NCI-H146 treated with DMSO at 0.1 percent for 48 hours (cell line): ENCODE results near the gene GNAL.
A peak's percentile ranks its signal among the peaks of the same experiment; 100 is the strongest.
"Not testable (repeated sequence)": the region's sequence is repeated elsewhere in the genome, so short reads cannot be mapped to it uniquely, and the experiment has no call there.

Experiments
- DNase-seq: peaks from one replicate; lab custom pipeline; 2025; ENCODE audit not compliant: unreplicated experiment; lab: John Stamatoyannopoulos, UW

Gene GNAL

DNA sequence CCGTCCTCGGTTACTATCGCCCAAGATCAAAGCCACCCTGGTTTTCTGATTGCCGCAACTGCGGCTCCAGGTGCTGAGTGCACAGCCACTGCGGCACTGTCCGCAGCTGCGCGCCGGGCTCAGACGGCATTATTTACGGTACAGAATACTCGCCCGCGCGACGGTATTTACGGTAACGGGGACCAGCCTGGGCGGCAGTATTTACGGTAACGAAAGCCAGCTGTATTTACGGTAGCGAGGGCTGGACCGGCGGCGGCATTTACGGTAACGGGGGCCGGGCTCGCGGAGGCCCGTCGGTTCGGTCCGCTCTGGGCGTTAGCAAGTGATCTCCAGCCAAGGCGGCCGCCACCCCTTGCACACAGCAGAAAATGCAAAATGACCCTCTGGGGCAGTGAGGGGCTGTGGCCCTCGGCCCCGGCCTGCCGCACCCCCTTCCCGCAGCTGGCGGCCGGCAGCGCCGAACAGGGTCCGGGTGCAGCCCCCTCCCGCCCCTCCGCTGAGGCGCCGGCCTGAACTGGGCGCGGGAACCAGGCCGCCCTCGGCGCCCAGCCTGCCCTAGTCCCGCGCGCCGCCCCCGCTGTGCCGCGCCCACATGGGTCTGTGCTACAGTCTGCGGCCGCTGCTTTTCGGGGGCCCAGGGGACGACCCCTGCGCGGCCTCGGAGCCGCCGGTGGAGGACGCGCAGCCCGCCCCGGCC is at the start of gene GNAL:
TSS of gene GNAL (plus strand) at position 293 of the 697 bp plus-strand sequence. CDS start at position 593, 300 bp downstream.
- peak; percentile 64 for DNase-seq

DNA sequence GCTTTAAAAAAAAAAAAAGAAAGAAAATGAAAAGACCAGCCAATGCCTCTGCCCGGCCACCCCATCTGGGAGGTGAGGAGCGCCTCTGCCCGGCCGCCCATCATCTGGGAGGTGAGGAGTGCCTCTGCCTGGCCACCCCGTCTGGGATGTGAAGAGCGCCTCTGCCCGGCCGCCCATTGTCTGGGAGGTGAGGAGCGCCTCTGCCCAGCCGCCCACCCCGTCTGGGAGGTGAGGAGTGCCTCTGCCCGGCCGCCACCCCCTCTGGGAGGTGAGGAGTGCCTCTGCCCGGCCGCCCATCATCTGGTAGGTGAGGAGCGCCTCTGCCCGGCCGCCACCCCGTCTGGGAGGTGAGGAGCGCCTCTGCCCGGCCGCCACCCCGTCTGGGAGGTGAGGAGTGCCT is 41.8 kb upstream of the GNAL start:
- DNase-seq: not testable (repeated sequence)

- not testable (repeated sequence) for DNase-seq
Observed at GRCh38 chr18:11647804-11648203, 41.3 kb upstream of the GNAL start.

- DNase-seq: no peak
Observed at GRCh38 chr18:11649839-11650238, 39.2 kb upstream of the GNAL start.

GRCh38 chr18:11651899-11652298 is 37.2 kb upstream of the GNAL start:
- DNase-seq: no peak

- no peak for DNase-seq
Observed at GRCh38 chr18:11653521-11653920, 35.5 kb upstream of the GNAL start.

DNA sequence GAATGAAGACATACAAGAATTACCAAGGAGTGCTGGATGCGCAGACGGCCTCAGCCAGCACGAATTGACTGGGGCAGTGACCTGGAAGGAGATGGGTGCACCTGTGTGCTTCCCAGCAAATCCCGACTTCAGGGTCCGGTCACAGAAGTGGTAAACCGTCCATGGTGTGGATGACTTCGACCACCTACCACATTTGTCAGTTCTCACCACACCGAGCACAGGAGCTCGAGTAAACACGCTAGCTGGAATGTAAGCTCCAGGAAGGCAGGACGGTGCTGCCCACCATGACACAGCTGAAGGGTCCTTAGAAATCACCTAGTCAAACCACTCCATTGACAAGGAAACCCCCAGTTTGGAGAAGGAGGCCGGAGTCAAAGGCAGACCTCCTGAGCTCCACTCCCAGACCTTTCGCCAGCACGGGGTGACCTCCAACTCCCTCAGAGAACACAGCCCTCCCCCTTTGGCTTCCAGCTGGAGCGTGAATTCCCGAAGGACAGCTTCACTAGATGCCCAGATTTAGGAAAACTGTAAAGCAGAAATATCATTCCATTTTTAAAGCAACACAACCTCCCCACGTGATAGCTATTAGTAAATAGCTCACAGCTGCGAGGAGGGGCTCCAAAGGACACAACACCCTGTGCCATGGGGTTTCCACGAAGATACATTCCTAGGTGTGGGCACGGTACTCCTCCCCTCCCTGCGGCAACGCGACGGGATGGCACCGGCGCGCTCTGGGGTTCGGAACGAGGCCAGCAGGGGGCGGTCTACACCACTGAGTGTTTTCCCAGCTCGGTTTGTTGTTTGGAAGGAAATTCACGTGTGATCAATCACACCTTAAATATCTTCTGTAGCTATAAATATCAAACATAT is 34.1 kb upstream of the GNAL start:
- DNase-seq: no peak

DNA sequence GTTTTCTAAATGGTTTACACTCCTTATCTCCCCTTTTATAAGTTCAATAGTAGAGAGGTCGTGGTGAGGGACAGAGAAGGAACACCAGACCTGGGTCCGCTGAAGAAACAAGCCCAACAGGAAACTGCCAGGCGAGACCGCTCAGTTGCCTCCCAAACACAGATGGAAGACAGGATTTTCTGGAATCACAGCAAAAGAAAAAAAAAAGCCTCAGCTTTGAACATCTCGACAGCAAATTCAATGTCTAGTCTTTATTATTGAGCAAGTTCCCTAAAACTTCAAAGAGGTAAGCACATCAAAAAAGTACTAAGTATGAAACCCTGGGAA is 33.5 kb upstream of the GNAL start:
- DNase-seq: no peak

GRCh38 chr18:11657152-11657551 is 31.9 kb upstream of the GNAL start:
- no peak for DNase-seq

- DNase-seq: no peak
Observed at GRCh38 chr18:11657554-11657953, 31.5 kb upstream of the GNAL start.

DNA sequence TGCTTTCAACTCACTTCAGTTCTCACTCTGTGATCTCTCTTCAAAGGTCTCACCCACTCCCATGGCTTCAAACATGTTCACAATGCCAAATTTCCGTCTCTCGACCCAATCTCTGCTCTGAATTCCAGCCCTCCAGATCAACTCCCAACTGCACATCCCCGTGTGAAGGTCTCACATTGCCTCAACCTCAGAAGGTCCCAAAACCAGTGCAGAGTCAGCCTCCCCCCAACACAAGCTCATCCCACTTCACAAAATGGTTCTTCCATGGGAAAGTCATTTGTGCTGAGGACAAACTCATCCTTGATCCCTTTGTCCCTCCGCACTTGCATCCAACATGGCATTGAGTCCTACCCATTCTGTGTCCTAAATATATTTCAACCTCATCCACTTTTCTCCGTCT is 31.0 kb upstream of the GNAL start:
- no peak for DNase-seq

DNA sequence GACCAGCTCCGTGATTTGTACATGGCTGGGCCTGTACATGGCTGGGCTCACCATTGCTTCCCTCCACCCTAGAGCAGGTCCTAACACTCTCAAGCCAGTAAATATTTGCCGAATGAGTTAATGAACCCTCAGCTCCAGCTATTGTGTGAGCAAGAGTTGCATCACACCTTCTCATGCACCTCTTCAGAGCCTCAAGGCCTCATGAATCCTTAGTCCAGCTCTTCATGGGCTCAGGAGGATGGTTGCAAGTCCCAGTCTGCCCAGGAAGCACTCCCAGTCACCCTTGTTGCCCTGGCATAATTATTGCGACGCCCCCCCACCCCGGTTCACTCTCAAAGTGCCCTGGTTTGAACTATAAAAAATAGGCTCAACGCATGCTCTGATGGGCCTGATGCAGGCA is 30.1 kb upstream of the GNAL start:
- no peak for DNase-seq

DNA sequence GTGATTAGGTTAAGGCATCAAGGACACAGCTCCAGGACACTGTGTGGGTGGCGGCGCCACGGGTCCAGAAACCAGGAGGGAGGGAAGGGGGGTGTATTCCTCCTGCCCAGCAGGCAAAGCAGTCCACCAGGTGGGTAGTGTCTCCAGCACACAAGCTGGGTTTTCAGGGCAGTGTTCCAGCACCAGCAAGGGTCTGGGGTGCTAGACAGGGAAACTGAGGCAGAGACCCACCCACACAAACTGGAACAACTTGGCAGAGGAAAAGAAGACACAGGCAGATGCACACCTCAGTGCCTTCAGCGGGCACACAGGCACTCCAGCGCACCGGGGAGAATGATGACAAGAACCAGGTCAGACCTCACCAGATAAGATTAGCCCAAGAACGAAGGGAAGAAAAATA is 28.4 kb upstream of the GNAL start:
- DNase-seq: no peak

DNA sequence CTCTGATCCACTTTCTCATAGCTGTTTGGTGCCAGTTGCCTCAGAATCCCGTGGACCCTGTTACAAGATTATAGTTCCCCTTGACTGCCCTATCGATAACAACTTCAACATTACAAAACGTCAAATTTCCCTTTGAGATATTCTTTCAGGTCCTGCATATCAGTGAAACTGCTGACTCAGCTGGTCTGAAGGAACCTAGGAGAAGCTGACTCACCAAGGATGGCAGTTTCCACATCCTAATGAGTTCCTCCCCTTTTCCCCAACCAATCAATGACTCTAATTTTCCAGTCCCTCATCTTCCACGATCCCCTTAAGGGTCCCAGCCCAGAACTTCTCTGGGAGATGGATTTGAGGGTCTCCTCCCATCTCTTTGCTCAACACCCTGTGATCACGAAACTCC is 27.6 kb upstream of the GNAL start:
- no peak for DNase-seq

GRCh38 chr18:11663439-11664029 is 25.5 kb upstream of the GNAL start:
- DNase-seq: no peak

- no peak for DNase-seq
Observed at GRCh38 chr18:11664286-11664685, 24.8 kb upstream of the GNAL start.

- no peak for DNase-seq
Observed at GRCh38 chr18:11665146-11665545, 23.9 kb upstream of the GNAL start.

GRCh38 chr18:11665587-11665986 is 23.5 kb upstream of the GNAL start:
- DNase-seq: no peak

DNA sequence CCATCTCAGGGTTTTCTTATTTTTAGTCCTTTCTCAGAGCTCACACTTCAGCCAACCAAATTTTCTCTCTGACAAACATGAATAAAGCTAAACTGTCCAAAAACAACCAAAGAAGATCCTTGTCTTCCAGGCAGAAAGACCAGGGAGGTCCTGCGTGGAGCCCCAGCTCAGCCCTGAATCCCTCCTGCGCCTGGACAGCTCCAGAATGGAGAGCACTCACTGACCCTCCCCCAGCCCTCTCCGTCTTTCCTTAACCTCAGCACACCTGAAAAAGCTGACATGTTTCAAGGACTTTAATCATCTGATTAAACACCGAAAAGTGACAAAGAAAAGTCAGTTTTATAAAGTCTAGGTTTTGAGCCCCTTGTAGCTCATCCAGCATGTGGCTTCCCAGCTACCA is 22.9 kb upstream of the GNAL start:
- no peak for DNase-seq

DNA sequence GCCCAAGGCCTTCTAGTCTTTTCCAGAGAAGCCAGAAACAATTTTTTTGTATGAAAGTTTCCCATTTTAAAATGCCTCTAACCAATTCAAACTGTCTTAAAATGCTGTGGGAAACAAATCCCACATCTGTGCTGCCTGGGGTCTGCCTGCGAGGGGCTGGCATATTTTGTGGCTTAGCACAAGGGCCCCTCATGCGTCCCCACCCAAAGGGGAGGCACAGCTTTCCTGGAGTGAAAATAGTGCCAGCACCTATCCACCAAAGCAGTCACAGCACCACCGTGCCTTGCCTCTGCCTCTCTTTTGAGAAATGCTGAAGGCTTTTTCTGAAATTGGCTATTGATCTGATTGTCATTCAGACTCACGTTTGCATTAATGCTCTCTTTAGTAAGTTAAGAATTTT is 22.2 kb upstream of the GNAL start:
- no peak for DNase-seq

GRCh38 chr18:11667578-11667977 is 21.5 kb upstream of the GNAL start:
- DNase-seq: no peak
